ENCODE results near the gene RPLP2.

GRCh38 chr11:843086-843734 lies 33.4 kb downstream of the RPLP2 start:
- TF ChIP-seq CTCF (IDR thresholded peaks at IDR 0.05; ENCODE audit: poor library complexity), result peak; percentile 11
- TF ChIP-seq EZH2 (IDR thresholded peaks at IDR 0.05; ENCODE audit: borderline replicate concordance), result no peak
